ENCODE data around the gene FOXP4.
A peak's percentile ranks its signal among the peaks of the same experiment; 100 is the strongest.

The FOXP4 gene

GRCh38 chr6:41545703-41546474 is at the start of gene FOXP4:
FOXP4 (plus strand) TSS chr6:41546381; CDS start chr6:41565761, 19,380 bp downstream.
- H3K4me1 ChIP-seq (ENCODE audit: low read length), result peaks cover 23% of the 10 kb centered on the region
- peaks cover 6% of the 10 kb centered on the region; the same call in 1 of the 2 replicates for H3K27me3 ChIP-seq (ENCODE audit: low read depth, low read length)
- no peak for TF ChIP-seq CTCF (IDR thresholded peaks at IDR 0.05; ENCODE audit: low read depth, low read length)
- no peak for TF ChIP-seq EZH2phosphoT487 (IDR thresholded peaks at IDR 0.05; ENCODE audit: low read depth)
- peak within 1 kb of the TSS; percentile 82 for H3K9ac ChIP-seq (ENCODE audit: low read length)
- peaks cover 62% of the 10 kb centered on the region for H3K79me2 ChIP-seq (ENCODE audit: low read length)
- H4K20me1 ChIP-seq (ENCODE audit: insufficient read depth, low read length), result peaks cover 34% of the 10 kb centered on the region
- H3K36me3 ChIP-seq (replicated peaks; ENCODE audit: low read depth, low read length), result peaks cover 15% of the 10 kb centered on the region
- H3K27ac ChIP-seq (ENCODE audit: low read length), result peak within 1 kb of the TSS; percentile 78
- H3K4me3 ChIP-seq (ENCODE audit: low read length), result peak within 1 kb of the TSS; percentile 95
- H3K4me2 ChIP-seq (ENCODE audit: low read length), result peak within 1 kb of the TSS; percentile 95
- peak within 1 kb of the TSS; percentile 88 for H2AFZ ChIP-seq (ENCODE audit: low read depth, low read length)
- H3K9me3 ChIP-seq (ENCODE audit: insufficient read depth, low read length), result no peaks in the 10 kb centered on the region

- H3K9me3 ChIP-seq (ENCODE audit: insufficient read depth, low read length), result no peaks in the 10 kb centered on the region
These were observed 48.6 kb upstream of the FOXP4 start for GRCh38 chr6:41497573-41497972.

GRCh38 chr6:41497994-41498393 is 48.2 kb upstream of the FOXP4 start:
- Histone ChIP-seq H3K27me3 (ENCODE audit: low read depth, low read length) (peaks cover 20% of the 10 kb centered on the region), H3K9me3 (ENCODE audit: insufficient read depth, low read length) (no peaks in the 10 kb centered on the region), H2AFZ (ENCODE audit: low read depth, low read length) (no peak overlapping the region)

More at GRCh38 chr6:41497573-41497972, 48.6 kb upstream of the FOXP4 start:
- Histone ChIP-seq H3K36me3 (replicated peaks; ENCODE audit: low read depth, low read length) (no peaks in the 10 kb centered on the region), H3K27me3 (ENCODE audit: low read depth, low read length) (peaks cover 23% of the 10 kb centered on the region), H3K9ac (ENCODE audit: low read length) (no peak overlapping the region), H3K79me2 (ENCODE audit: low read length) (no peaks in the 10 kb centered on the region), H3K4me1 (ENCODE audit: low read length) (peaks cover 8% of the 10 kb centered on the region), H3K27ac (ENCODE audit: low read length) (no peak overlapping the region), H2AFZ (ENCODE audit: low read depth, low read length) (no peak overlapping the region), H3K4me2 (ENCODE audit: low read length) (no peak overlapping the region), H4K20me1 (ENCODE audit: insufficient read depth, low read length) (no peaks in the 10 kb centered on the region), H3K4me3 (ENCODE audit: low read length) (no peak overlapping the region)
- TF ChIP-seq EZH2phosphoT487 (IDR thresholded peaks at IDR 0.05; ENCODE audit: low read depth) (no peak), CTCF (IDR thresholded peaks at IDR 0.05; ENCODE audit: low read depth, low read length) (no peak)

More at GRCh38 chr6:41497994-41498393, 48.2 kb upstream of the FOXP4 start:
- Histone ChIP-seq H3K36me3 (replicated peaks; ENCODE audit: low read depth, low read length) (no peaks in the 10 kb centered on the region), H4K20me1 (ENCODE audit: insufficient read depth, low read length) (no peaks in the 10 kb centered on the region), H3K9ac (ENCODE audit: low read length) (no peak overlapping the region), H3K4me3 (ENCODE audit: low read length) (no peak overlapping the region), H3K4me1 (ENCODE audit: low read length) (peaks cover 10% of the 10 kb centered on the region), H3K27ac (ENCODE audit: low read length) (no peak overlapping the region), H3K79me2 (ENCODE audit: low read length) (no peaks in the 10 kb centered on the region), H3K4me2 (ENCODE audit: low read length) (no peak overlapping the region)
- no peak for TF ChIP-seq CTCF (IDR thresholded peaks at IDR 0.05; ENCODE audit: low read depth, low read length)
- no peak for TF ChIP-seq EZH2phosphoT487 (IDR thresholded peaks at IDR 0.05; ENCODE audit: low read depth)

Measured in OCI-LY3 (cell line).